T-helper 1 cell treated with Interleukin-12 subunit alpha and Interleukin-12 subunit beta and Interleukin-4 antibody, amounts not matched to agents 30 ng/mL and 1 ng/mL, for 36 hours (primary cell): ENCODE measurements around the gene ATAD3C. TPM values are rescaled to one million over a fixed set of nuclear protein-coding genes. Genes with fewer than 3 reads are reported as not detected.
"Not testable (repeated sequence)": the region's sequence is repeated elsewhere in the genome, so short reads cannot be mapped to it uniquely, and the experiment has no call there.

Experiments
- intact Hi-C: fragments of 100-400 bp; cut with micrococcal nuclease; formaldehyde crosslinking; loops from one replicate; pipeline ENCODE4 v1.15.1; 2024
- total RNA-seq: library from RNA; stranded (reverse); gene quantifications from 2 replicates; pipeline ENCODE4 v1.2.3, GENCODE V29; 2022

Gene ATAD3C
- total RNA-seq, 1 donor from 2014 or later: 1.5 TPM

DNA sequence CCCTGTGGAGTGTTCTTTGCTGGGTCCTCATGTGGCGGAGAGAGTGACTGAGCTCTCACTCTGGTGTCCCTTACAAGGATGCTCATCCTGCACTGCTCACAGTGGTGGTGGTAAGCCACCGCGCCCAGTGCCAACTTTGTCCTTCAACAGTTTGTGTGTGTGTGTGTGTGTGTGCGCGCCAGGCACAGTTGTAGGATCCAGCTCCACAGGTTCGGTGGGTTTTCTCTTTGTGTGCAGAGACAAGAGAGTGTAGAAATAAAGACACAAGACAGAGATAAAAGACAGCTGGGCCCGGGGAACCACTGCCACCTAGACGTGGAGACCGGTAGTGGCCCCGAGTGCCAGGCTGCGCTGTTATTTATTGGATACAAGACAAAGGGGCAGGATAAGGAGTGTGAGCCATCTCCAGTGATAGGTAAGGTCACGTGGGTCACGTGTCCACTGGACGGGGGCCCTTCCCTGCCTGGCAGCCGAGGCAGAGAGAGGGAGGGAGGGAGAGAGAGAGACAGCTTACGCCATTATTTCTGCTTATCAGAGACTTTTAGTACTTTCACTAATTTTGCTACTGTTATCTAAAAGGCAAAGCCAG, 55.4 kb downstream of the ATAD3C start:
- intact Hi-C loops: loop anchor here (1.0 to 2.0 kb wide), 2 partner anchors 106 to 130 kb away; partner anchors contain the start of genes AURKAIP1 and CCNL2

DNA sequence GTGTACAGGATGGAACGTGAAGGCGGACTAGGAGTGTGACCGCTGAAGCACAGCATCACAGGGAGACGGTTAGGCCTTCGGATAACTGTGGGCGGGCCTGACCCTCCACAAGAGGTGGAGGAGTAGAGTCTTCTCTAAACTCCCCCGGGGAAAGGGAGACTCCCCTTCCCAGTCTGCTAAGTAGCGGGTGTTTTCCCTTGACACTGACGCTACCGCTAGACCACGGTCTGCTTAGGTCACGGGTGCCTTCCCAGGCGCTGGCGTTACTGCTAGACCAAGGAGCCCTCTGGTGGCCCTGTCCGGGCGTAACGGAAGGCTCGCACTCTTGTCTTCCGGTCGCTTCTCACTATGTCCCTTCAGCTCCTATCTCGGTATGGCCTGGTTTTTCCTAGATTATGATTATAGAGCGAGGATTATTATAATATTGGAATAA, 55.9 kb downstream of the ATAD3C start:
- intact Hi-C loops: loop anchor here (1.0 to 2.0 kb wide), 2 partner anchors 107 to 130 kb away; partner anchors contain the start of genes AURKAIP1 and CCNL2

DNA sequence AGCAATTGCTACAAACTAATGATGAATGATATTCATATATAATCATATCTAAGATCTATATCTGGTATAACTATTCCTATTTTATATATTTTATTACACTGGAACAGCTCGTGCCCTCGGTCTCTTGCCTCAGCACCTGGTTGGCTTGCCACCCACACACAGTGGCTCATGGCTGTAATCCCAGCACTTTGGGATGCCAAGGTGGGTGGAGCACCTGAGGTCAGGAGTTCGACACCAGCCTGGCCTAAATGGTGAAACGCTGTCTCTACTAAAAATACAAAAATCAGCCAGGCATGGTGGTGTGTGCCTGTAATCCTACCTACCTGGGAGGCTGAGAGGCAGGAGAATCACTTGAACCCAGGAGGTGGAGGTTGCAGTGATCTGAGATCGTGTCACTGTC, 56.3 kb downstream of the ATAD3C start:
- intact Hi-C loops: loop anchor here (1.0 to 2.0 kb wide), 2 partner anchors 107 to 130 kb away; partner anchors contain the start of genes AURKAIP1 and CCNL2

DNA sequence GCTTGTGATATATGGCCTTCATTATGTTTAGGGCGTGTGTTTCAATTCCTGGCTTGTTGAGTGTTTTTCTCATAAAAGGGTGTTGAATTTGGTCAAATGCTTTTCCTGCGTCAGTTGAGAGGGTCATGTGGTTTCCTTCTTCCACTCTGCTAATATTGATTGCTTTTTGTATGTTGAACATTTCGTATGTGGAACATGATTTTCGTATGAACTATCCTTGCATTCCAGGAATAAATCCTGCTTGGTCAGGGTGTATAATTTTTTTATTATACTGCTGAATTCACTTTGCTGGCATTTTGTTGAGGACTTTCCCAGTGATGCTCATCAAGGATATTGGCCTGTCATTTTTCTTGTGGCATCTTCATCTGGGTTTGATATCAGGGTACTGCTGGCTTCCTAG, 57.8 kb downstream of the ATAD3C start:
- intact Hi-C loops: no loop called here

DNA sequence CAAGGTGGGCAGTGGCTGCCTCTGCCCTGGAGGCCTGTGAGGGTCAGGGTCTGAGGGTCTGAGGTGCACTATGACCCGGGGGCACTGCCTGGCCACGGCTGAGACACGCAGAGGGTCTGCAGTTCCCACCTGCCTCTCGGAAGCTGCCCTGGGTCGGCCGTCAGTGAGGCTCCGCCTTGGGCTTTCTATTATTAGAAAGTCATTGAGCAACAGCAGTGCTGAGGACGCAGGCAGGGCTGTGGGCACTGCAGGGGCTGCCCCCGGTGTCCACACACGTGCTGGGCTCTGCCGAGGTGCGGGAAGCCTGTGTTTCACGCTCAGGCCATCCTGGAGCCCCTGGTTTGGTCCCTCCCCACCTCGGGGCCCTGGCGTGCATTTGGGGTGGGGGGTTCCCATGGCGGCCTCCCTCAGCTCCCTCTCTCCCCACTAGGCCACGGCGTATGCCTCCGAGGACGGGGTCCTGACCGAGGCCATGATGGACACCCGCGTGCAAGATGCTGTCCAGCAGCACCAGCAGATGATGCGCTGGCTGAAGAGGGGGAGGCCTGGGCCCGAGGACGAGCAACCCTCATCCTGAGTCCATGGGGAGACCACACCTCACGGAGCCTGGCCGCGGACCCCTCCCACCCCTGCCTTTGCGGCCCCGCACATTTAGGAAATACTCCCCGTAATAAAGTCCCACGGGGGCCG, 59.4 kb downstream of the ATAD3C start:
- intact Hi-C loops: not testable (repeated sequence)

DNA sequence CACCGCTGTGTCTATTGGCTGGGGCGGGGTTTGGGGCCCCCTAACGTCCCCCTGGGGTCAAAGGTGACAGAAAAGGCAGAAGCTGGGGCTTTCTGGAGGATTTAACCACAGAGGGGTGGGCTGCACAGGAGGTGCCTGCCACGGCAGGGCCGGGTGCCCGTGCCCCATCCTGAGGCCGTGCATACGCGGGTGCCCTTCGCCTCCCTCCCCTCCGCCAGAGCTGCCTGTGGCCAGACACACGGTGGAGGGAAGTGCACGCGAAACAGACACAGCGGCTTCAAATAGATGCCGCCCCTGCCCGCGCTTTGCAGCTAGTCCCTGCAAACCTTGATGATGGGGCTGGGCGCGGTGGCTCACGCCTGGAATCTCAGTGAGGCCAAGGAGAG, 60.0 kb downstream of the ATAD3C start:
- intact Hi-C loops: not testable (repeated sequence)

DNA sequence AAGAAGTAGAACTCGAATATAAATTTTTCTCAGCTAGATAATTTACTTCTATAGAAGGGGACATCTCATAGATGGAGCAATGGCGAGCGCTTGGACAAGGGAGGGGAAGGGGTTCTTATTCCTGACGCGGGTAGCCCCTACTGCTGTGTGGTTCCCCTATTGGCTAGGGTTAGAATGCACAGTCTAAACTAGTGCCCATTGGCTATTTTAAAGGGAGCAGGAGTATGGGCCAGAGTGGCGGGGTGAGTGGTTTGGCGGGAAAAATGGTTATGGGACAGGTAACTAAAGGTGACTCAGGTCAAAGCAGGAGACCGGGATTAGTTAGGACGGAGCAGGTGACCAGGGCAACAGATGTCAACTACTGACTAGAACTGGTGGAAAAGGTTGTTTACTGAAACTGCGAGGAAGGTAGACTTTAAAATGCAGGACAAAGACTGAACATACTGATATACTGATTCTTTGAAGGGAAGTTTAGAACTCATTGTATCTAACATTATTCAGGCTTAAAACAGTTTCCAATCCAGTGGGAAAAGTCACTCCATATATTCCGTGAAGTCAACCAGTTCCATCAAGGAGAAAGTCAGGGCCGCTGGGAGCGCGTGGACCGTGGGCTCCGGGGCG, 61.5 kb downstream of the ATAD3C start:
- intact Hi-C loops: loop anchor here (1.0 to 10.0 kb wide), 5 partner anchors 40 to 551 kb away; partner anchors contain the start of genes ATAD3B, CALML6, KLHL17 and MRPL20

DNA sequence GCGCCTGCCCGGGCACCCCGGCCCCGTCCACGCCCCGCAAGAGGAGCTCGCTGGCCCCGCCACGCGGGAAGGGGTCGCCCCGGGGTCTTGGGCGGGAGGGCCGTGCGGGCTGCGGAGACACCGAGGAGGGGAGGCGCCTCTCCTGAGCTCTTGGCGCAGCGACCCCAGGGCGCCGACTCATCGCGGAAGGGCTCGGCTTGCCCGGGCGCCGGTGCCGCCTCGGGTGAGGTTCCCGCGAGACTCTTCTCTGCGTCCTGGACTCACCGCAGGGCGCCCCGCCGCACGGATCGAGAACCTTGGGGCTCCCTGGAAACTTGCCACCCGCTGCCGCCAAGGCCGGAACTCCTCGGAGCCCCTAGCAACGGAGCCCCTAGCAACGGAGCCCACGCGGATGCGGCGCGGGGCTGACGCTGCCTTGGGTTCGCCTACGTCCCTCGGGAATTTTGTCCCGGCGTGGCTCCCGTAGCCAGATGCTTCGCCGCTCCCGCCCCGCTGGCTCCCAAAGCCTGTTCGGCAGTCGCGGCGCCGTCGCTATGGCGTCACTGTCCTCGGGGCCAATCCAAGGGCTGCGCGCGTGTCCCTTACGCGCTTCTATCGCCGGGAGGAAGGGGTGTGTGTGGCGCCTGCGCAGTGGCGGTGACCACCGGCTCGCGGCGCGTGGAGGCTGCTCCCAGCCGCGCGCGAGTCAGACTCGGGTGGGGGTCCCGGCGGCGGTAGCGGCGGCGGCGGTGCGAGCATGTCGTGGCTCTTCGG, 62.2 kb downstream of the ATAD3C start, which contains the start of gene ATAD3A:
Gene ATAD3A (plus strand): TSS at position 630 of the 753 bp plus-strand sequence. CDS start 107 bp downstream, at position 737.
- intact Hi-C loops: loop anchor here (1.0 to 10.0 kb wide), 7 partner anchors 40 to 551 kb away; partner anchors contain the start of genes ATAD3B, CALML6, CCNL2 and KLHL17

DNA sequence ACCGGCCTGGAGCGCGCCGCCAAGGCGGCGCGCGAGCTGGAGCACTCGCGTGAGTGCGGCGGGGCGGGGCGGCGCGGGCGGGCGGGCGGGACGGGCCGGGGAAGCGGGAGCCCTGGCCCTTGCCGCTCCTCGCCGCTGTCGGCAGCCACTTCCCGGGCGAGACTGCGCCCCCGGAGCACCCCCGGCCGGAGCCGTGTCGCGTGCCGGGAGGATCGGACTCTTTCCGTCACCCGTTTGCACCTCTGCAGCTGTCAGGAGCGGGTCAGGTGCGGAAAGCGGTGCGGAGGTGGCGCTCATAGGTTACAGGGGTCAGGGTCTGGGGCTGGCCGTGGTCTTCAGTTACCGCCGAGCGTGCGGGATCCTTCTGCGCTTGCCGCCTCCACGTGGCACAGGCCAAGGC, 62.9 kb downstream of the ATAD3C start:
- intact Hi-C loops: loop anchor here (1.0 to 10.0 kb wide), 3 partner anchors 103 to 402 kb away; partner anchors contain the start of genes CALML6, CCNL2, MIB2 and TMEM52

DNA sequence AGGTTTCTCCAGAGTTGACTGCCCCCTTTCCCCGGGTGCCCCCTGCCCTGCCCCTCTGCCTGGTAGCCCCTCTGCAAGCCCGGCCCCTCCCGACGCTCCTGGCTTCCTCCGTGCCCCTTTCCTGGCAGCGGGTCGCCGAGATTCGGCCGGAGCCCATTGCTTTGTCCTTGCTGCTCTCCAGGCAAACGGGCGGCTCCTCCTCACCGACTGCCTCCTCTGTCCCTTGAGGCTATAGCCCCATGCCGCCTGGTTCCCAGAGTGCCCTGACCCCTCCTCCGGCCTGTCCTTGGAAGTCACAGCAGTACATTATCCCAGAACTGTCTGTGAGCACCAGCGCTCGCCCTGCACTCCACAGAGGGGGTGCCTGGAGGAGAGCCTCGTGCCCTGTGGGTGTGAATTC, 64.2 kb downstream of the ATAD3C start:
- intact Hi-C loops: loop anchor here (10.0 kb wide), 1 partner anchor 401 kb away; the partner anchor contains the start of genes CALML6 and TMEM52

DNA sequence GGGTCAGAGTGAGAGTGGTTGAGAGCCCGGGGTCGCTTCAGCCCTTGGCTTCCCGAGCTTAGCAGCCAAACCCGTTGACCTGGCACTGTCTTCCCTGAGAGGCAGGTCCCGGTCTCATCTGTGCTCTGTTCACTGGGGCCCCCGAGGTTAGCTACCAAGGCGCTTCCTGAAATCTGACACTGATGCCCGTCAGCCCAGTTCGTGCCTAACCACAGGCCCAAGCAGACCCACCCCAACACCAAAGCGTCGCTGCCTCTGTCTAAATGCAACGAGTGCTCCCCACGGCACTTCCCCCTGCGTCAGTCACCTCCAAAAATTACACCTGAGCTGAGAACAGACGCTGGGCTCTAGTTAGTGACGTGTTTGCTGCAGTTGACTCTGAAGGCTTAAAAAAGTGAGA, 64.9 kb downstream of the ATAD3C start:
- intact Hi-C loops: loop anchor here (10.0 kb wide), 1 partner anchor 400 kb away; the partner anchor contains the start of genes CALML6 and TMEM52

DNA sequence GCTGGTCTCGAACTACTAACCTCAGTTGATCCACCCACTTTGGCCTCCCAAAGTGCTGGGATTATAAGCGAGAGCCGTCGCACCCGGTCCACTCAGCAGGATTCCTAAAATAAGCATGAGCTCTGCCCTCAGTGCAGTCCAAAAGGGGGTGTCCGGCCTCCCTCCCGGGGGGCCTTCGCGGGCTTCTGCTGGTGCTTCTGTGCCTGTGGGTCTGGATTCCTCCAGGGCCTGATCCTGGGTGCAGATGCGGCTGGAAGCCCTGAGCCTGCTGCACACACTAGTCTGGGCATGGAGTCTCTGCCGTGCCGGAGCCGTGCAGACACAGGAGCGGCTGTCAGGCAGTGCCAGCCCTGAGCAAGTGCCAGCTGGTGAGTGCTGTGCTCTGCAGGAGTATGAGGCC, 67.4 kb downstream of the ATAD3C start:
- intact Hi-C loops: loop anchor here (10.0 kb wide), 1 partner anchor 398 kb away; the partner anchor contains the start of genes CALML6 and TMEM52

DNA sequence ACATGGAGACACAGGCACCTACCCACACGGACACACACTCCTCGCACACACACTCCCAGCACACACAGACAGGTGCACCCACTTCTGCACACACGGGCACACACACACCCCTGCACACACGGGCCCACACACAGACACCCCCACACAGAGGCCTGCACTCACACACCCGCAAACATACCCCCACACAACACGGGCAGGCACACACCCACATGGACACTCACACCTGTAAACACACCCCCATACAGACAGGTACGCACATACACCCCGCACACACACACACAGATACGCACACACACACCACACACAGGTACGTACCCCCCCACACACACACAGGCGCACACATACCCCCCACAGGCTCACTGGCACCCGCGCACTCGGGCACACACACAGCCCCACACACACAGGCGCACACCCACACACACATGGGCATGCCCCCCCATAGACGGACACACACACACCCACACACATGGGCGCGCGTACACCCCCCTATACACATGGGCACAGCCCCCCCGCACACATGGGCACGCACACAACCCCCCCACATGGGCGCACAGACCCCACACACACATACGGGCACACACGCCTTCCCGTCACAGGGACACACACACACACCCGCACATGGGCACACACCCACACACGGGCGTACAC, 68.6 kb downstream of the ATAD3C start:
- intact Hi-C loops: loop anchor here (10.0 kb wide), 1 partner anchor 397 kb away; the partner anchor contains the start of genes CALML6 and TMEM52

DNA sequence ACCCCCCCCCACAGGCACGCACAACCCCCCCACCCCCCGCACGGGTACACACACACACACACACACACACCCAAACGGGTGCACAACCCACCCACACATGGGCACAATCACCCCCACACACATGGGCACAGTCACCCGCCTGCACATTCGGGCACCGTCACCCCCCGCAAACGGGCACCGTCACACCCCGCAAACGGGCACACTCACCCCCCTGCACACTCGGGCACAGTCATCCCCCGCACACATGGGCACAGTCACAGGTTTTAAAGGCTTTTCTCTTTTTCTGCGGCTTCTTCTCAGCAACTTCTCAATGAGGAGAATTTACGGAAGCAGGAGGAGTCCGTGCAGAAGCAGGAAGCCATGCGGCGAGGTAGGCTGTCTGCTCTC, 69.1 kb downstream of the ATAD3C start:
- intact Hi-C loops: loop anchor here (10.0 kb wide), 1 partner anchor 396 kb away; the partner anchor contains the start of genes CALML6 and TMEM52

Other genes starting within 250 kb of the ATAD3C start
- 175 and 176 TPM in 2 replicates for gene TNFRSF18, start 243.1 kb upstream of the ATAD3C start, total RNA-seq
- gene TNFRSF4, start 235.5 kb upstream of the ATAD3C start, total RNA-seq: 406 and 418 TPM in 2 replicates
- 161 and 167 TPM in 2 replicates for gene SDF4, start 217.7 kb upstream of the ATAD3C start, total RNA-seq
- gene B3GALT6, start 217.5 kb upstream of the ATAD3C start, total RNA-seq: 30.8 and 32.5 TPM in 2 replicates
- gene C1QTNF12, start 203.0 kb upstream of the ATAD3C start, total RNA-seq: 1.5 and 3.5 TPM in 2 replicates
- gene UBE2J2, start 175.8 kb upstream of the ATAD3C start, total RNA-seq: 85.1 and 87.7 TPM in 2 replicates
- gene SCNN1D, start 169.3 kb upstream of the ATAD3C start, total RNA-seq: 2.8 and 4.6 TPM in 2 replicates
- 60.9 and 62.5 TPM in 2 replicates for gene ACAP3, start 141.8 kb upstream of the ATAD3C start, total RNA-seq
- gene PUSL1, start 141.1 kb upstream of the ATAD3C start, total RNA-seq: 19.2 and 20.6 TPM in 2 replicates
- gene INTS11, start 125.0 kb upstream of the ATAD3C start, total RNA-seq: 129 and 134 TPM in 2 replicates
- gene CPTP, start 124.9 kb upstream of the ATAD3C start, total RNA-seq: 20.4 and 20.8 TPM in 2 replicates
- 1.0 and 1.2 TPM in 2 replicates for gene TAS1R3, start 118.4 kb upstream of the ATAD3C start, total RNA-seq
- 39.1 and 43.8 TPM in 2 replicates for gene DVL1, start 100.3 kb upstream of the ATAD3C start, total RNA-seq
- 0.25 and 0.27 TPM in 2 replicates for gene MXRA8, start 91.1 kb upstream of the ATAD3C start, total RNA-seq
- 104 and 114 TPM in 2 replicates for gene AURKAIP1, start 74.5 kb upstream of the ATAD3C start, total RNA-seq
- 119 and 120 TPM in 2 replicates for gene CCNL2, start 50.4 kb upstream of the ATAD3C start, total RNA-seq
- 138 and 139 TPM in 2 replicates for gene MRPL20, start 42.4 kb upstream of the ATAD3C start, total RNA-seq
- not detected in 2 replicates for gene ANKRD65, start 28.4 kb upstream of the ATAD3C start, total RNA-seq
- gene VWA1, start 14.0 kb upstream of the ATAD3C start, total RNA-seq: 1.6 and 2.0 TPM in 2 replicates
- 48.7 and 50.9 TPM in 2 replicates for gene ATAD3B, start 22.1 kb downstream of the ATAD3C start, total RNA-seq
- gene ATAD3A, start 62.5 kb downstream of the ATAD3C start, total RNA-seq: 47.3 and 49.8 TPM in 2 replicates
- 0.39 and 0.63 TPM in 2 replicates for gene TMEM240, start 90.9 kb downstream of the ATAD3C start, total RNA-seq
- gene SSU72, start 125.2 kb downstream of the ATAD3C start, total RNA-seq: 137 and 138 TPM in 2 replicates
- 6.9 and 8.8 TPM in 2 replicates for gene FNDC10, start 150.4 kb downstream of the ATAD3C start, total RNA-seq
- 36.7 and 38.1 TPM in 2 replicates for gene MIB2, start 165.8 kb downstream of the ATAD3C start, total RNA-seq
- gene MMP23B, start 182.5 kb downstream of the ATAD3C start, total RNA-seq: 2.3 and 2.6 TPM in 2 replicates
- gene CDK11B, start 209.3 kb downstream of the ATAD3C start, total RNA-seq: 33.2 and 37.0 TPM in 2 replicates
- gene SLC35E2B, start 243.1 kb downstream of the ATAD3C start, total RNA-seq: 64.8 and 65.2 TPM in 2 replicates